ENCODE data around the gene SHISA3. TPM values are rescaled to one million over a fixed set of nuclear protein-coding genes. Genes with fewer than 3 reads are reported as not detected.
A peak's percentile ranks its signal among the peaks of the same experiment; 100 is the strongest.
"Not testable (repeated sequence)": the region's sequence is repeated elsewhere in the genome, so short reads cannot be mapped to it uniquely, and the experiment has no call there.

The SHISA3 gene
- not detected in 2 replicates for total RNA-seq (2014; rRNA removed; shearing (Covaris generic))
- polyA plus RNA-seq (2015; cell fraction: cytosol; rRNA removed) = 0.13 and 0.38 TPM in 2 replicates
- 0.08 TPM in 1 of 2 replicates, not detected in the other for polyA plus RNA-seq (2015; cell fraction: nucleus; rRNA removed)

DNA sequence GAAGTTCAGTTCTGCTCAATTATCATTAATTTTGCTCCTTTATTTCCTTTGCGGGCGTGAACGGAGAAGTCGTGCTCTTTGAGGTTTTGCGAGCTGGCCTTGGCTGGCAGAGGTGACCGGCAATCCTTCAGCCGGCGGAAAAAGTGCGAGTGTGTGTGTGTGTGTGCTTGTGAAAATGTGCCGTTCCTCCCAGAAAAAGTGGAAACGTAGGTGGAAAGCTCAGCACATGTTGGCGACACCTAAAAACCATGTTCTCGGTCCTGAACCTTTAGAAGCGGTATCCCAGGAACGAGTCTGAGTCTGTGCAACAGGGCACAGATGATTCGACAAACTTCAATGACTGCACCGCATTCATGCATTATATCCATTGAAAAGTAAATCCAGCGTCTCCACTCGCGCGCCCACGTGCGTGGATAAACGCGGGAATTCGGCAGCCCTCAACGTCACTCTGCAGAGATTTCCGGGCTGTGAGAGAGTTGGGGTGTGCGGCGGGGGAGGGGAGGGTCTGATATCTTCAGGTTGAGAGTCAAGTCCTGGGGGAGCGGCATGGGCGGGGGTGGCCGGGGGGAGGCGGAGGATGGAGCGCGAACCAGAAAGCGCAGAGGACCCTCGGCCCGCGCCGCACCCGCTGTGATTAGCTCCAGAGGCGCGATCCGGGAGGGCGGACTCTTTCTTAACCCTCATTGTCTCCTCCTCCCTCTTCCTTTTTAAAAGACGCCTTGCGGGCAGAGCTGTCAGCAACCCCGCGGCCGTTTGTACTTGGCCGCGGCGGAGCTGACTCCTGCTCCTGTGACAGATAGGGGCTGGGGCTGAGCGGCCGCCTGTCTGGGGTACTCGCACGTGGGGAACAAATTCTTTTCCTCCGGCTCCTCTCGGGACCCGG, at the start of gene SHISA3:
Gene SHISA3 (plus strand): TSS at position 737 of the 883 bp plus-strand sequence. CDS start 569 bp downstream, outside the sequence.
- DNase-seq (ENCODE audit: low read depth) = no peak

GRCh38 chr4:42348247-42348646, 49.0 kb upstream of the SHISA3 start:
- DNase-seq (ENCODE audit: low read depth) = no peak

GRCh38 chr4:42348692-42349091, 48.6 kb upstream of the SHISA3 start:
- DNase-seq (ENCODE audit: low read depth) = no peak

DNA sequence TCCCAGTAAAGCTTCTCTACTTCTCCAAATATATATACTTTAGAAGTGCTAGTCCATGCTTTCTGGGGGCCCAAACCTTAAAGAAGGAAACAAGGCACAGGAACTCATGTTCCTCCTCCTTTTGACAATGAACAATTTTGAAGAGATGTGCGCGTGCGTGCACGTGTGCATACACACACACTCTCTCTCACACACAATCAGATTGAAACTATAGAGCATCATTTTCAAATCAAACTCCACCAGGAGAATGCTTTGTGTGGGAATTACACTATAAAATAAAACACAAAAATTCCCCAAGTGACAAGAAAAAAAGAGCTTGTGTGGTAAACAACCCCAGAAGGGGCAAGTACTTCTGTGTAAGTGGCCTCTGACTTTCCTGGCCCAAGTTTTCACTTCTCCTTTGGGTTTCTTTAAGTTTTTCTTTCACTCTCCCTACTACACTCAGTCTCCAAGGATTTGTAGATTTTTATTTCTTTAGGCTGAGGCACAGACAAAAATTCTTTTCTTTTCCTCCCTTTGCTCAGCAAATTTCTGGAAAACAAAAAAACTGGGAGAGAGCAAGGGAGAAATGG, 46.6 kb upstream of the SHISA3 start:
- no peak for DNase-seq (ENCODE audit: low read depth)

DNA sequence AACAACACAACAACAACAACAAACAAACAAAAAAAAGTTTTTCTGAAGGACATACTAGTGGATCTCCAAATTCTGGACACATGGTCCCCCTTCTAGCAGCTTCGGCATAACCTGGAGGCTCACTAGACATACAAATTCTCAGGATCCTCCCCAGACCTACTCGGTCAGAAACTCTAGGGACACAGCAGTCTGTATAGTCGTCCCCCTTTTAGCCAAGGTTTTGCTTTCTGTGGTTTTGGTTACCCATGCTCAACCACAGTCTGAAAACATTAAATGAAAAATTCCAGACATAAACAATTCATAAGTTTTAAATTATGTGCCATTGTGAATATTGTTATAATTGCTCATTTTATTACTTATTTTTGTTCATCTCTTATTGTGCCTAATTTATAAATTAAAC, 45.2 kb upstream of the SHISA3 start:
- DNase-seq (ENCODE audit: low read depth) = no peak

DNA sequence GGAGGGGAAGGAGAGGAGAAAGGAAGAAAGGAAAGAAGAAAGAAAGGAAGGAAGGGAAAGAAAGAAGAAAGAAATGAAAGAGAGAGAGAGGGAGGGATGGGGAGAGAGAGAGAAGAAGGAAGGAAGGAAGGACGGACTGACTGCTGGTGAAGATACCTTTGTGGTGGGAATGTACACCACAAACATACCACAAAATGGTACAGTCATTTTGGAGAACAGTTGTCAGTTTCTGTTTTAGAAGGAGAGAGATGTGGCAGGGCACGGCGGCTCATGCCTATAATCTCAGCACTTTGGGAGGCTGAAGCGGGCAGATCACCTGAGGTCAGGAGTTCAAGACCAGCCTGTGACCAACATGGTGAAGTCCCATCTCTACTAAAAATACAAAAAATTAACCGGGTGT, 40.0 kb upstream of the SHISA3 start:
- peak; percentile 14 for DNase-seq (ENCODE audit: low read depth)

GRCh38 chr4:42359711-42360110, 37.6 kb upstream of the SHISA3 start:
- peak; percentile 7 for DNase-seq (ENCODE audit: low read depth)

DNA sequence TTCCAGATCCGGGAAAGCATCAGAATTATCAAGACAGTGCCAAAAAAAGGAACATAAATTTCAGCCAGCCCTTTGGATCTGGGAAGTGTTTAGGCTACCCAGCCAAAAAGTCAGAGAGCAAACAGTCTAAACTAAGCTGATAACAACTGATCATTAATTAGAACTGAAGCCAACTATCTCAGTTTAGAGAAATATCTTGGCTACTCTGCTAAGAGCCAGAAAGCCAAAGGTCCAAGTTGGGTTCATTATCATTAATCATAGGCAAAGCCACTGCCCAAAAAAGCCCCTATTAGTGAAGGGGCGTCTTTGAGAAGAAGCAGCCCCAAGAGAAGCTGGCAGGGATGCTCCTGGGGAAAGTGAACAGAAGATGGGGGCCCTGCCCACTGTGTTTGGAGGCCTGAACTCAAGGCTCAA, 37.0 kb upstream of the SHISA3 start:
- no peak for DNase-seq (ENCODE audit: low read depth)

DNA sequence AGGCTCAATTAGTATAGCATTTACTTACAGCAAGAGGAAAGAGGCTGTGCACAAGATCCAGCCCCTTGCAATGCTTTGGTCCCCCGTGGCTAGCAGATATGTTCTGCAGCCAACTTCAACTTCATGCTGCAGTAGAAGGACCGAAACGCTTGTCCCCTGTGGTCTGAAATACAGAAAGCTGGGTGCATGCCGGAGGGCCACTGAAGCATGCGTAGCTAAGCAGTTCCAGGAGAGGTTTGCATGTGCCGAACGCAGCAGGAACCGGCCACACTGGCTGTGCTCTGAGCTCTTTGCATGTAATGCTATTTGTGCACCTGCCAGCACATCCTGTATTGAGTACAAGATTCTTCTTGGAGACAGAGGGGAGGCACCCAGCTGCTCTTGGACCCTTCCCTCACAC, 35.8 kb upstream of the SHISA3 start:
- DNase-seq (ENCODE audit: low read depth) = no peak

DNA sequence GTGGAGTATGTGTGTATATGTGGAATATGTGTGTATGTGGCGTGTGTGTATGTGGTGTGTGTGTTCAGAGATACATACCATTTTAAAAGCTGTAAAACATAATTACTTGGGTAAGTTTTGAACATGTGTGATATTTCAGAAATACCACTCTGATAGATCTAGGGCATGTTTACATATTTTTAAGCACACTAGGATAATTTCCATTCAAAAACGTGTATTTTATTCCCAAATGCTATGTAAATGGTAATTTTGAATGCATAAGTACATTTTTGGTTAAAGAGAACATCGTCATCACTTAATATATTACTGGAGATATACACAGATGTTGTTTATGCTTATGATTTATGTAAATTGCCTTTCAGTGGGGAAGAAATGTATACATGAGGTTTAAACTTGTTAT, 34.7 kb upstream of the SHISA3 start:
- no peak for DNase-seq (ENCODE audit: low read depth)

GRCh38 chr4:42363614-42364013, 33.7 kb upstream of the SHISA3 start:
- DNase-seq (ENCODE audit: low read depth) = no peak

DNA sequence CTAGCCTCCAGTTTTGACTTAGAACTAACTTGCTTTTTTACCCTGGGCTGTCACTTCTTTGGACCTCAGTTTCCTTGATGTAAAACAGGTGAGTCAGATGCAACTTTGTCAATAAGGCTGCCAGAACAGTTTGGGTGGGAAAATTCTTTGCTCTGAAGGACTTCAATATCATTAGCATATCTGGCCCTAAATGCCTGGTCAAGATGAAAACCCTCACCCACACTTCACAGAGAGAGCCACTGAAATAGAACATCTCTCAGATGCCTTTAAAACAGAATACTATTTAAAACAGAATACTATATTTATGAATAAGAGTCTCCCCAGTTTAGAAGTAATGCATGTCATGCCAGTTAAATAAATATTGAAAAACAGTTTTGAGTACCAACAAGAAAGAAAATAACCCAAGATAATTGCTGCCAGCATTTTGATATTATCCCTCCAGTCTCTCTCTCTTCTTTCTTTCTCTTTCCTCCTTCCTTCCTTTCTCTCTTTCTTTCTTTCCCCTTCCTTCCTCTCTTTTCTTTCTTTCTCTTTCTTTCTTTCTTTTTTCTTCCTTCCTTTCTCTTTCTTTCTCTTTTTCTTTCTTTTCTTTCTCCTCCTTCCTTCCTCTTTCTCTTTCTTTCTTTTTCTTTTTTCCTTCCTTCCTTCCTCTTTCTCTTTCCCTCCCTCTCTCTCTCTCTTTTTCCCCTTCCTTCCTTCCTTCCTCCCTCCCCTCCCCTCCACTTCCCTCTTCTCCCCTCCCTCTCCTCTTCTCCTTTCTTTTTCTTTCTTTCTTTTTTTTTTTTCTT, 32.8 kb upstream of the SHISA3 start:
- no peak for DNase-seq (ENCODE audit: low read depth)

- DNase-seq (ENCODE audit: low read depth) = no peak
These were observed 30.3 kb upstream of the SHISA3 start for GRCh38 chr4:42366959-42367358.

DNA sequence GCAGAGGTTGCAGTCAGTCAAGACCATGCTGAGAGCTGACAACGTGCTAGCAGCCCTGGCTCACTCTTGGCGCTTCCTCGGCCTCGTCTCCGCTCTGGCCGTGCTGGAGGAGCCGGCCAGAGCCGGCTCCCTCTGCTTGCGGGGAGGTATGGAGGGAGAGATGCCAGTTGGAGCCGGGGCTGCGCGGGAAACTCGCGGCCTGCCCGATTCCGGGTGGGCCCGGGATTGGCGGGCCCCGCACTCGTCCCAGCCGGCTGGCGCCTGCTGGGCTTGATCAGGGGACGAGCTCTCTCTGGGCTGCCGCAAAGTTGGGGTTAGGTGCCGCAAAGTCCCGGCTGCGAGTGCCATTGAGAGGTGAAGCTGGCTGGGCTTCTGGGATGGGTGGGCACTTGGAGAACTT, 27.8 kb upstream of the SHISA3 start:
- DNase-seq (ENCODE audit: low read depth) = no peak

GRCh38 chr4:42371305-42372252, 25.7 kb upstream of the SHISA3 start:
- peak; percentile 40 for DNase-seq (ENCODE audit: low read depth)

DNA sequence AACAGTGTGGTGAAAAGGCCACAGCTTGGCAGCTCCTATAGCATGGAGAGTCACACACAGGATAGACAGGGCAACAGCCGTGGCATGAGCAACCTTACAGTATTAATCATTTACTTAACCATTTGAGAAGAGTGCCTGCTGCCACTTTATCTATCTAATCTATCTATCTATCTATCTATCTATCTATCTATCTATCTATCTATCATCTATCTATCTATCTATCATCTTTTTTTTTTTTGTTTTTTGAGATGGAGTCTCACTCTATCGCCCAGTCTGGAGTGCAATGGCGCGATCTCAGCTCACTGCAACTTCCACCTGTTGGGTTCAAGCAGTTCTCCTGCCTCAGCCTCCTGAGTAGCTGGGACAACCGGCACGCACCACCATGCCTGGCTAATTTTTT, 25.0 kb upstream of the SHISA3 start:
- not testable (repeated sequence) for DNase-seq (ENCODE audit: low read depth)

GRCh38 chr4:42377497-42377896, 19.8 kb upstream of the SHISA3 start:
- DNase-seq (ENCODE audit: low read depth) = no peak

GRCh38 chr4:42381666-42382065, 15.6 kb upstream of the SHISA3 start:
- DNase-seq (ENCODE audit: low read depth) = no peak

- DNase-seq (ENCODE audit: low read depth) = no peak
These were observed 11.8 kb upstream of the SHISA3 start for GRCh38 chr4:42385516-42385915.

GRCh38 chr4:42390622-42391354, 6.5 kb upstream of the SHISA3 start:
- DNase-seq (ENCODE audit: low read depth) = no peak

Data from HT1080 (cell line).